ENCODE results near the gene AP2B1. TPM values are rescaled to one million over a fixed set of nuclear protein-coding genes. Genes with fewer than 3 reads are reported as not detected.

AP2B1 gene
- total RNA-seq, 1 experiment from 2014 or later: 126 TPM

Other genes starting within 250 kb of the AP2B1 start
- gene SLFN11, start 213.7 kb upstream of the AP2B1 start, total RNA-seq (2014; rRNA removed; shearing (Covaris generic)): not detected in 2 replicates
- 12.3 and 15.0 TPM in 2 replicates for gene SLFN12, start 154.8 kb upstream of the AP2B1 start, total RNA-seq (2014; rRNA removed; shearing (Covaris generic))
- gene SLFN13, start 138.6 kb upstream of the AP2B1 start, total RNA-seq (2014; rRNA removed; shearing (Covaris generic)): 0.24 TPM in 1 of 2 replicates, not detected in the other
- not detected in 2 replicates for gene SLFN12L, start 49.6 kb upstream of the AP2B1 start, total RNA-seq (2014; rRNA removed; shearing (Covaris generic))
- not detected in 2 replicates for gene SLFN14, start 26.5 kb upstream of the AP2B1 start, total RNA-seq (2014; rRNA removed; shearing (Covaris generic))
- 2.4 and 5.7 TPM in 2 replicates for gene PEX12, start 8.8 kb upstream of the AP2B1 start, total RNA-seq (2014; rRNA removed; shearing (Covaris generic))
- gene RASL10B, start 144.3 kb downstream of the AP2B1 start, total RNA-seq (2014; rRNA removed; shearing (Covaris generic)): 18.4 and 19.5 TPM in 2 replicates
- not detected in 2 replicates for gene GAS2L2, start 165.9 kb downstream of the AP2B1 start, total RNA-seq (2014; rRNA removed; shearing (Covaris generic))
- not detected in 2 replicates for gene C17orf50, start 173.6 kb downstream of the AP2B1 start, total RNA-seq (2014; rRNA removed; shearing (Covaris generic))
- not detected in 2 replicates for gene MMP28, start 208.3 kb downstream of the AP2B1 start, total RNA-seq (2014; rRNA removed; shearing (Covaris generic))
- gene TAF15, start 222.2 kb downstream of the AP2B1 start, total RNA-seq (2014; rRNA removed; shearing (Covaris generic)): 18.2 and 23.9 TPM in 2 replicates

All from G401 (cell line).